Neuronal stem cell (in vitro differentiated cells): Measurements from ENCODE around the gene OR5P2.
"Not testable (repeated sequence)": the region's sequence is repeated elsewhere in the genome, so short reads cannot be mapped to it uniquely, and the experiment has no call there.

Experiments used
- DNase-seq: peaks from one replicate; pipeline ENCODE4 v3.0.0-alpha.2; 2013; ENCODE audit warnings: low spot score
- H2AFZ ChIP-seq: one replicate; pipeline ENCODE4 v1.6.1; 2013; ENCODE audit warnings: mild to moderate bottlenecking, low read length, inconsistent platforms
- H2AK5ac ChIP-seq: 2 replicates; pipeline ENCODE4 v1.6.1; 2013; ENCODE audit warnings: low read depth, mild to moderate bottlenecking, inconsistent platforms, low read length, moderate library complexity, mixed read lengths
- H2BK120ac ChIP-seq: 2 replicates; pipeline ENCODE4 v1.6.1; 2013; ENCODE audit warnings: low read depth, mild to moderate bottlenecking, inconsistent platforms, low read length, moderate library complexity, mixed read lengths
- H2BK12ac ChIP-seq: one replicate; pipeline ENCODE4 v1.6.1; 2013; ENCODE audit warnings: low read length, inconsistent platforms
- H2BK15ac ChIP-seq: 2 replicates; pipeline ENCODE4 v1.6.1; 2013; ENCODE audit warnings: mild to moderate bottlenecking, low read length, inconsistent platforms, mixed read lengths
- H2BK5ac ChIP-seq: one replicate; pipeline ENCODE4 v1.6.1; 2013; ENCODE audit warnings: inconsistent platforms, mild to moderate bottlenecking, low read length, moderate library complexity
- H3K14ac ChIP-seq: one replicate; pipeline ENCODE4 v1.6.1; 2013; ENCODE audit warnings: low read length, inconsistent platforms
- H3K18ac ChIP-seq: 2 replicates; pipeline ENCODE4 v1.6.1; 2013; ENCODE audit warnings: low read length, inconsistent platforms
- H3K23ac ChIP-seq: 2 replicates; pipeline ENCODE4 v1.6.1; 2013; ENCODE audit warnings: low read depth, mild to moderate bottlenecking, mixed read lengths, low read length, inconsistent platforms; ENCODE audit not compliant: poor library complexity
- H3K27ac ChIP-seq: replicated peaks from 3 replicates; pipeline ENCODE4 v1.5.1; 2013; ENCODE audit warnings: low read length, inconsistent platforms
- H3K27me3 ChIP-seq, 3 experiments: 2 replicates each; pipeline ENCODE4 v1.6.1; 2013; ENCODE audit warnings: low read length in 3 of 3, mild to moderate bottlenecking in 2 of 3, inconsistent platforms in 1 of 3, low read depth in 1 of 3, mixed read lengths in 1 of 3, moderate library complexity in 1 of 3; ENCODE audit not compliant: control insufficient read depth in 3 of 3, insufficient read depth in 3 of 3
- H3K36me3 ChIP-seq, 2 donors: replicated peaks in 1 of 2; 2 replicates each; pipeline ENCODE4 v1.6.1; 2013; ENCODE audit warnings: low read length in 2 of 2; ENCODE audit not compliant: control insufficient read depth in 2 of 2, insufficient read depth in 2 of 2
- H3K4ac ChIP-seq: 2 replicates; pipeline ENCODE4 v1.6.1; 2013; ENCODE audit warnings: inconsistent platforms, mild to moderate bottlenecking, low read length, moderate library complexity
- H3K4me1 ChIP-seq, 2 donors: 1 replicate in 1 of 2; 2 replicates in 1 of 2; pipeline ENCODE4 v1.6.1; 2013; ENCODE audit warnings: low read length in 2 of 2, low read depth in 1 of 2; ENCODE audit not compliant: control insufficient read depth in 2 of 2, insufficient read depth in 1 of 2
- H3K4me2 ChIP-seq: one replicate; pipeline ENCODE4 v1.6.1; 2013; ENCODE audit warnings: mild to moderate bottlenecking, low read length, inconsistent platforms; ENCODE audit not compliant: insufficient read depth, poor library complexity, severe bottlenecking
- H3K4me3 ChIP-seq, 2 donors: 2 replicates each; pipeline ENCODE4 v1.5.1; 2013; ENCODE audit warnings: low read length in 2 of 2, mild to moderate bottlenecking in 2 of 2, inconsistent platforms in 1 of 2, moderate library complexity in 1 of 2
- H3K79me1 ChIP-seq: one replicate; pipeline ENCODE4 v1.6.1; 2013; ENCODE audit warnings: low read depth, mild to moderate bottlenecking, inconsistent platforms, low read length, moderate library complexity
- H3K9ac ChIP-seq: one replicate; pipeline ENCODE4 v1.6.1; 2013; ENCODE audit warnings: mild to moderate bottlenecking, low read depth, low read length, inconsistent platforms; ENCODE audit not compliant: poor library complexity
- H3K9me3 ChIP-seq, 2 donors: replicated peaks in 1 of 2; 2 replicates each; pipeline versions ENCODE3 to v1.6.1; 2013; ENCODE audit warnings: low read length in 2 of 2, mild to moderate bottlenecking in 2 of 2, inconsistent platforms in 1 of 2, low read depth in 1 of 2, mixed read lengths in 1 of 2, moderate library complexity in 1 of 2; ENCODE audit not compliant: control insufficient read depth in 2 of 2, insufficient read depth in 1 of 2
- H4K8ac ChIP-seq: one replicate; pipeline ENCODE4 v1.6.1; 2013; ENCODE audit warnings: low read depth, mild to moderate bottlenecking, inconsistent platforms, low read length, moderate library complexity
- H4K91ac ChIP-seq: one replicate; pipeline ENCODE4 v1.6.1; 2013; ENCODE audit warnings: low read length, low read depth, mild to moderate bottlenecking, inconsistent platforms; ENCODE audit not compliant: poor library complexity
- whole genome bisulfite sequencing, 2 donors: extraction: QIAGEN DNeasy Blood & Tissue Kit; methylation state at CpG; one replicate each; pipeline ENCODE4 v1.1.7; 2013; ENCODE audit warnings: missing lambda C conversion rate in 2 of 2, mixed read lengths in 1 of 2; ENCODE audit not compliant: insufficient read length in 2 of 2, insufficient replicate concordance in 1 of 2; ENCODE audit errors: extremely low coverage in 2 of 2; 5-methylcytosine and 5-hydroxymethylcytosine counted together

OR5P2 gene

DNA sequence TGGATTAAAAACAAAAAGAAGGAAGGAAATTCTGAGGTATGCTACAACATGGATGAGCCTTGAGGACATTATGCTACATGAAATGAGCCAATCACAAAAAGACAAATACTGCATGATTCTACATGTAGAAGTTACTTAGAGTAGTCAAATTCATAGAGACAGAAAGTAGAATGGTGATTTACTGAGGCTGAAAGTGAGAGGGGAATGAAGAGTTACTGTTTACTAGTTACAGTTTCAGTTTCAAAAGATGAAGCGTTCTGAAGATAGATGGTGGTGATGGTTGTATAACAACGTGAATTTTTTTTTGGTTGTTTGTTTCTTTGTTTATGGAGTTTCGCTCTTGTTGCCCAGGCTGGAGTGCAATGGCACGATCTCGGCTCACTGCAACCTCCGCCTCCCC, 9.5 kb downstream of the OR5P2 start:
- Histone ChIP-seq H2BK15ac (no peak overlapping the region), H3K27me3 (no peaks in the 10 kb centered on the region), H4K91ac (no peak overlapping the region), H2AFZ (no peak overlapping the region), H2BK12ac (no peak overlapping the region), H3K9ac (no peak overlapping the region), H3K79me1 (no peaks in the 10 kb centered on the region), H3K27ac (no peak overlapping the region), H3K9me3 (no peaks in the 10 kb centered on the region), H3K36me3 (no peaks in the 10 kb centered on the region), H3K4me2 (no peak overlapping the region), H3K4me1 (no peaks in the 10 kb centered on the region), H3K4me3 (no peak overlapping the region), H3K14ac (no peak overlapping the region), H2AK5ac (no peak overlapping the region), H3K18ac (no peak overlapping the region), H2BK120ac (no peak overlapping the region), H2BK5ac (no peak overlapping the region), H3K23ac (no peak overlapping the region), H4K8ac (no peak overlapping the region), H3K4ac (no peak overlapping the region)
- no CpG with 5 or more reads among the region's 6 CpGs for WGBS, 2 donors
- no peak for DNase-seq

DNA sequence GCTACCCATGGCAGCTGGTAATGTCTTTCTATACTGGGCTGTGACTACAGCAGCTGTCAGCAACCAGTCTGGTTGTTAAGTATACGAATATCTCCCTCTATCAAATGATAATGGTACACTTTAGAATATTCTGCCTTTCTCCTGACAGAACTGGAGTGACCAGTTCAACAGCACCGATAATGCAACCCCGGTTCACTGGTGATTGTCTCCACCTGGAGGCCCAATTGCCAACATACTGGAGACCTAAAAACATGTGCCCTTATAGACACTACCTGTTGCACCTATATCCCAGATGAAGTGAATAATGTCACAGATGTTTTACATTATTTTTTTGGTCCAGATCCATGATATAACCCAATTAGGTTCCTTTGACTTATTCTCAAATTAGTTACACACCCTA, 21.1 kb downstream of the OR5P2 start:
- no CpG with 5 or more reads among the region's 3 CpGs for WGBS, 2 donors
- no peak overlapping the region for H4K8ac ChIP-seq
- no peak overlapping the region for H4K91ac ChIP-seq
- H2BK5ac ChIP-seq = no peak overlapping the region
- H3K18ac ChIP-seq = no peak overlapping the region
- no peak overlapping the region for H2AFZ ChIP-seq
- no peak overlapping the region for H3K27ac ChIP-seq
- H2BK12ac ChIP-seq = no peak overlapping the region
- no peaks in the 10 kb centered on the region for H3K36me3 ChIP-seq
- H3K9ac ChIP-seq = no peak overlapping the region
- no peak overlapping the region for H3K4me2 ChIP-seq
- H3K9me3 ChIP-seq = no peaks in the 10 kb centered on the region
- no peak overlapping the region for H2AK5ac ChIP-seq
- H2BK15ac ChIP-seq = no peak overlapping the region
- H3K23ac ChIP-seq = no peak overlapping the region
- no peaks in the 10 kb centered on the region for H3K4me1 ChIP-seq
- H3K14ac ChIP-seq = no peak overlapping the region
- no peak overlapping the region for H3K4ac ChIP-seq
- DNase-seq = no peak
- no peaks in the 10 kb centered on the region for H3K27me3 ChIP-seq
- no peak overlapping the region for H2BK120ac ChIP-seq
- H3K4me3 ChIP-seq = no peak overlapping the region
- H3K79me1 ChIP-seq = no peaks in the 10 kb centered on the region

DNA sequence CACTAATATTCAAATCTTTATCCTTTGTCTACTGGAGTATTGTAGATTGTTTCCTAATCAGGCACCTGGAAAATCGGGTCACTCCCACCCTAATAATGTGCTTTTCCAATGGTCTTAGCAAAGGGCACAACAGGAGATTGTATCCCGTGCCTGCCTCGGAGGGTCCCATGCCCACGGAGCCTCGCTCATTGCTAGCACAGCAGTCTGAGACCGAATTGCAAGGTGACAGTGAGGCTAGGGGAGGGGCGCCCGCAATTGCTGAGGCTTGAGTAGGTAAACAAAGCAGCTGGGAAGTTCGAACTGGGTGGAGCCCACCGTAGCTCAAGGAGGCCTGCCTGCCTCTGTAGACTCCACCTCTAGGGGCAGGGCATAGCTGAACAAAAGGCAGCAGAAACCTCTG, 32.4 kb downstream of the OR5P2 start:
- not testable (repeated sequence) for H3K14ac ChIP-seq, H3K4me2 ChIP-seq, DNase-seq, H2AFZ ChIP-seq, H4K91ac ChIP-seq, H4K8ac ChIP-seq, H3K9me3 ChIP-seq, H3K79me1 ChIP-seq, H2BK12ac ChIP-seq, H2BK120ac ChIP-seq, H3K27me3 ChIP-seq, H3K4me3 ChIP-seq, H3K27ac ChIP-seq, H3K23ac ChIP-seq, H3K9ac ChIP-seq, H3K18ac ChIP-seq, H3K4me1 ChIP-seq, H2BK5ac ChIP-seq, H3K36me3 ChIP-seq, H3K4ac ChIP-seq, H2AK5ac ChIP-seq, H2BK15ac ChIP-seq
- WGBS, 2 donors = no CpG with 5 or more reads among the region's 10 CpGs

DNA sequence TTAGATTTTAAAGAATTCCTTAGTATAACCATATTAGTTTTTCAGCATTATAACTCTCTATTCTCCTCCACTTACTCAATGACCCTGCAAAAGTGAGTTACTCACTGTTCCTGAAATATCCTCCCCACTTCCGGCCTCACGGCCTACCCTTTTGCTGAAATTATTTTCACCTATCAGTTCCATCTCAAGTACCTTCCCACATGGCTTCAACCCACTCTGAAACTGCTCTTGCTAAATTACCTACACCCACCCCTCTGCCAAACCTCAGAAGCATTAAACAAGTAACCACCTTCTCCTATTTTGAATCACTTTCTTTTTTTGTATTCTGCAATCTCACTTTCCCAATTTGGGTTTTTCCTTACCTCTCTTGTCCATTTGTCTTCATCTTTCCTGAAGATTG, 37.7 kb downstream of the OR5P2 start:
- H2AK5ac ChIP-seq = no peak overlapping the region
- no peaks in the 10 kb centered on the region for H3K79me1 ChIP-seq
- no peak overlapping the region for H2BK120ac ChIP-seq
- no peak overlapping the region for H3K4ac ChIP-seq
- no peaks in the 10 kb centered on the region for H3K9me3 ChIP-seq
- no peak overlapping the region for H3K4me2 ChIP-seq
- no peaks in the 10 kb centered on the region for H3K27me3 ChIP-seq
- no peaks in the 10 kb centered on the region for H3K36me3 ChIP-seq
- no peak overlapping the region for H3K27ac ChIP-seq
- no peak overlapping the region for H3K9ac ChIP-seq
- no peak for DNase-seq
- no peak overlapping the region for H3K18ac ChIP-seq
- no peak overlapping the region for H2AFZ ChIP-seq
- H2BK15ac ChIP-seq = no peak overlapping the region
- H3K4me3 ChIP-seq = no peak overlapping the region
- no peak overlapping the region for H4K8ac ChIP-seq
- H3K14ac ChIP-seq = no peak overlapping the region
- H3K23ac ChIP-seq = no peak overlapping the region
- no peak overlapping the region for H2BK12ac ChIP-seq
- no peak overlapping the region for H2BK5ac ChIP-seq
- WGBS, 2 donors = no CpG with 5 or more reads among the region's 2 CpGs
- no peak overlapping the region for H4K91ac ChIP-seq
- no peaks in the 10 kb centered on the region for H3K4me1 ChIP-seq
